ENCODE measurements around the gene DNAI4. TPM values are rescaled to one million over a fixed set of nuclear protein-coding genes. Genes with fewer than 3 reads are reported as not detected.

The DNAI4 gene
- total and polyA plus RNA-seq, 2 experiments from 2014 or later: 0.90 to 3.8 TPM

DNA sequence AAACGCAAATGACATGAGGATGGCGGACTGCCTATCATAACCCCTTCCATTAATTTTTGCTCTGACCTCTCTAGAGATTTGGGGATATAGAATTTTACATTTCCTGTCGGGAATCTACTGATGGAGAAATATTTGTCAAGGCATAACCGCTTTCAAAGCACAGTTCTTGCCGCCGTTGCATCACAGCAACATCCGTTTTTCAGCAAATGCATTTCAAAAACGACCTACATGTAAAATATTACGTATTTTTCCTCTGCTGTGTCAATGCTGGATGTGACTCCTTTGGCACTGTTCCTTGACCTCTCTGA, 5.0 kb upstream of the DNAI4 start:
- Mint-ChIP-seq H3K4me1 (peaks cover 39% of the 10 kb centered on the region), H3K9me3 (no peaks in the 10 kb centered on the region), H3K27me3 (ENCODE audit: insufficient read depth, low read depth, poor library complexity) (peaks cover 5% of the 10 kb centered on the region), H3K27ac (peak overlapping the region; percentile 52), H3K4me3 (peak overlapping the region; percentile 78), H3K36me3 (ENCODE audit: low read depth) (no peaks in the 10 kb centered on the region; the same call in 2 of the 3 replicates)
- ATAC-seq (no peak), DNase-seq (ENCODE audit: low spot score) (no peak)
- no peaks in the 10 kb centered on the region for H4K20me1 ChIP-seq (replicated peaks; ENCODE audit: insufficient read depth)
- H3K4me2 ChIP-seq: peak overlapping the region; percentile 79
- H3K36me3 ChIP-seq (ENCODE audit: insufficient read depth): no peaks in the 10 kb centered on the region
- H3K79me2 ChIP-seq (replicated peaks; ENCODE audit: insufficient read depth): peaks cover 65% of the 10 kb centered on the region
- H3K27ac ChIP-seq (ENCODE audit: low read depth): no peak overlapping the region
- peak overlapping the region; percentile 67 for H3K4me3 ChIP-seq
- H3K9me2 ChIP-seq (ENCODE audit: insufficient read depth): no peaks in the 10 kb centered on the region
- no peak overlapping the region for H2AFZ ChIP-seq
- TF ChIP-seq, protein P1, sequence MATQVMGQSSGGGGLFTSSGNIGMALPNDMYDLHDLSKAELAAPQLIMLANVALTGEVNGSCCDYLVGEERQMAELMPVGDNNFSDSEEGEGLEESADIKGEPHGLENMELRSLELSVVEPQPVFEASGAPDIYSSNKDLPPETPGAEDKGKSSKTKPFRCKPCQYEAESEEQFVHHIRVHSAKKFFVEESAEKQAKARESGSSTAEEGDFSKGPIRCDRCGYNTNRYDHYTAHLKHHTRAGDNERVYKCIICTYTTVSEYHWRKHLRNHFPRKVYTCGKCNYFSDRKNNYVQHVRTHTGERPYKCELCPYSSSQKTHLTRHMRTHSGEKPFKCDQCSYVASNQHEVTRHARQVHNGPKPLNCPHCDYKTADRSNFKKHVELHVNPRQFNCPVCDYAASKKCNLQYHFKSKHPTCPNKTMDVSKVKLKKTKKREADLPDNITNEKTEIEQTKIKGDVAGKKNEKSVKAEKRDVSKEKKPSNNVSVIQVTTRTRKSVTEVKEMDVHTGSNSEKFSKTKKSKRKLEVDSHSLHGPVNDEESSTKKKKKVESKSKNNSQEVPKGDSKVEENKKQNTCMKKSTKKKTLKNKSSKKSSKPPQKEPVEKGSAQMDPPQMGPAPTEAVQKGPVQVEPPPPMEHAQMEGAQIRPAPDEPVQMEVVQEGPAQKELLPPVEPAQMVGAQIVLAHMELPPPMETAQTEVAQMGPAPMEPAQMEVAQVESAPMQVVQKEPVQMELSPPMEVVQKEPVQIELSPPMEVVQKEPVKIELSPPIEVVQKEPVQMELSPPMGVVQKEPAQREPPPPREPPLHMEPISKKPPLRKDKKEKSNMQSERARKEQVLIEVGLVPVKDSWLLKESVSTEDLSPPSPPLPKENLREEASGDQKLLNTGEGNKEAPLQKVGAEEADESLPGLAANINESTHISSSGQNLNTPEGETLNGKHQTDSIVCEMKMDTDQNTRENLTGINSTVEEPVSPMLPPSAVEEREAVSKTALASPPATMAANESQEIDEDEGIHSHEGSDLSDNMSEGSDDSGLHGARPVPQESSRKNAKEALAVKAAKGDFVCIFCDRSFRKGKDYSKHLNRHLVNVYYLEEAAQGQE (IDR thresholded peaks at IDR 0.05; ENCODE audit: unreplicated experiment): no peak
- TF ChIP-seq EZH2 (IDR thresholded peaks at IDR 0.05; ENCODE audit: low read depth, unreplicated experiment) (no peak), CREB1 (CRISPR knock-in tag; IDR thresholded peaks at IDR 0.05; ENCODE audit: low read depth) (no peak), NANOG (IDR thresholded peaks at IDR 0.05; ENCODE audit: borderline replicate concordance) (no peak), JUNB (IDR thresholded peaks at IDR 0.05; ENCODE audit: unreplicated experiment) (no peak), ZNF114 (CRISPR knock-in tag; IDR thresholded peaks at IDR 0.05) (no peak), EZH2phosphoT487 (IDR thresholded peaks at IDR 0.05; ENCODE audit: unreplicated experiment) (no peak), POLR2AphosphoS5 (IDR thresholded peaks at IDR 0.05; ENCODE audit: low read depth) (no peak), ZNF331 (CRISPR knock-in tag; IDR thresholded peaks at IDR 0.05; ENCODE audit: low read depth) (no peak), STAT1 (IDR thresholded peaks at IDR 0.05; ENCODE audit: unreplicated experiment) (no peak)
- TF ChIP-seq, protein P2, sequence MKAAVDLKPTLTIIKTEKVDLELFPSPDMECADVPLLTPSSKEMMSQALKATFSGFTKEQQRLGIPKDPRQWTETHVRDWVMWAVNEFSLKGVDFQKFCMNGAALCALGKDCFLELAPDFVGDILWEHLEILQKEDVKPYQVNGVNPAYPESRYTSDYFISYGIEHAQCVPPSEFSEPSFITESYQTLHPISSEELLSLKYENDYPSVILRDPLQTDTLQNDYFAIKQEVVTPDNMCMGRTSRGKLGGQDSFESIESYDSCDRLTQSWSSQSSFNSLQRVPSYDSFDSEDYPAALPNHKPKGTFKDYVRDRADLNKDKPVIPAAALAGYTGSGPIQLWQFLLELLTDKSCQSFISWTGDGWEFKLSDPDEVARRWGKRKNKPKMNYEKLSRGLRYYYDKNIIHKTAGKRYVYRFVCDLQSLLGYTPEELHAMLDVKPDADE (IDR thresholded peaks at IDR 0.05): no peak
- TF ChIP-seq, protein P3, sequence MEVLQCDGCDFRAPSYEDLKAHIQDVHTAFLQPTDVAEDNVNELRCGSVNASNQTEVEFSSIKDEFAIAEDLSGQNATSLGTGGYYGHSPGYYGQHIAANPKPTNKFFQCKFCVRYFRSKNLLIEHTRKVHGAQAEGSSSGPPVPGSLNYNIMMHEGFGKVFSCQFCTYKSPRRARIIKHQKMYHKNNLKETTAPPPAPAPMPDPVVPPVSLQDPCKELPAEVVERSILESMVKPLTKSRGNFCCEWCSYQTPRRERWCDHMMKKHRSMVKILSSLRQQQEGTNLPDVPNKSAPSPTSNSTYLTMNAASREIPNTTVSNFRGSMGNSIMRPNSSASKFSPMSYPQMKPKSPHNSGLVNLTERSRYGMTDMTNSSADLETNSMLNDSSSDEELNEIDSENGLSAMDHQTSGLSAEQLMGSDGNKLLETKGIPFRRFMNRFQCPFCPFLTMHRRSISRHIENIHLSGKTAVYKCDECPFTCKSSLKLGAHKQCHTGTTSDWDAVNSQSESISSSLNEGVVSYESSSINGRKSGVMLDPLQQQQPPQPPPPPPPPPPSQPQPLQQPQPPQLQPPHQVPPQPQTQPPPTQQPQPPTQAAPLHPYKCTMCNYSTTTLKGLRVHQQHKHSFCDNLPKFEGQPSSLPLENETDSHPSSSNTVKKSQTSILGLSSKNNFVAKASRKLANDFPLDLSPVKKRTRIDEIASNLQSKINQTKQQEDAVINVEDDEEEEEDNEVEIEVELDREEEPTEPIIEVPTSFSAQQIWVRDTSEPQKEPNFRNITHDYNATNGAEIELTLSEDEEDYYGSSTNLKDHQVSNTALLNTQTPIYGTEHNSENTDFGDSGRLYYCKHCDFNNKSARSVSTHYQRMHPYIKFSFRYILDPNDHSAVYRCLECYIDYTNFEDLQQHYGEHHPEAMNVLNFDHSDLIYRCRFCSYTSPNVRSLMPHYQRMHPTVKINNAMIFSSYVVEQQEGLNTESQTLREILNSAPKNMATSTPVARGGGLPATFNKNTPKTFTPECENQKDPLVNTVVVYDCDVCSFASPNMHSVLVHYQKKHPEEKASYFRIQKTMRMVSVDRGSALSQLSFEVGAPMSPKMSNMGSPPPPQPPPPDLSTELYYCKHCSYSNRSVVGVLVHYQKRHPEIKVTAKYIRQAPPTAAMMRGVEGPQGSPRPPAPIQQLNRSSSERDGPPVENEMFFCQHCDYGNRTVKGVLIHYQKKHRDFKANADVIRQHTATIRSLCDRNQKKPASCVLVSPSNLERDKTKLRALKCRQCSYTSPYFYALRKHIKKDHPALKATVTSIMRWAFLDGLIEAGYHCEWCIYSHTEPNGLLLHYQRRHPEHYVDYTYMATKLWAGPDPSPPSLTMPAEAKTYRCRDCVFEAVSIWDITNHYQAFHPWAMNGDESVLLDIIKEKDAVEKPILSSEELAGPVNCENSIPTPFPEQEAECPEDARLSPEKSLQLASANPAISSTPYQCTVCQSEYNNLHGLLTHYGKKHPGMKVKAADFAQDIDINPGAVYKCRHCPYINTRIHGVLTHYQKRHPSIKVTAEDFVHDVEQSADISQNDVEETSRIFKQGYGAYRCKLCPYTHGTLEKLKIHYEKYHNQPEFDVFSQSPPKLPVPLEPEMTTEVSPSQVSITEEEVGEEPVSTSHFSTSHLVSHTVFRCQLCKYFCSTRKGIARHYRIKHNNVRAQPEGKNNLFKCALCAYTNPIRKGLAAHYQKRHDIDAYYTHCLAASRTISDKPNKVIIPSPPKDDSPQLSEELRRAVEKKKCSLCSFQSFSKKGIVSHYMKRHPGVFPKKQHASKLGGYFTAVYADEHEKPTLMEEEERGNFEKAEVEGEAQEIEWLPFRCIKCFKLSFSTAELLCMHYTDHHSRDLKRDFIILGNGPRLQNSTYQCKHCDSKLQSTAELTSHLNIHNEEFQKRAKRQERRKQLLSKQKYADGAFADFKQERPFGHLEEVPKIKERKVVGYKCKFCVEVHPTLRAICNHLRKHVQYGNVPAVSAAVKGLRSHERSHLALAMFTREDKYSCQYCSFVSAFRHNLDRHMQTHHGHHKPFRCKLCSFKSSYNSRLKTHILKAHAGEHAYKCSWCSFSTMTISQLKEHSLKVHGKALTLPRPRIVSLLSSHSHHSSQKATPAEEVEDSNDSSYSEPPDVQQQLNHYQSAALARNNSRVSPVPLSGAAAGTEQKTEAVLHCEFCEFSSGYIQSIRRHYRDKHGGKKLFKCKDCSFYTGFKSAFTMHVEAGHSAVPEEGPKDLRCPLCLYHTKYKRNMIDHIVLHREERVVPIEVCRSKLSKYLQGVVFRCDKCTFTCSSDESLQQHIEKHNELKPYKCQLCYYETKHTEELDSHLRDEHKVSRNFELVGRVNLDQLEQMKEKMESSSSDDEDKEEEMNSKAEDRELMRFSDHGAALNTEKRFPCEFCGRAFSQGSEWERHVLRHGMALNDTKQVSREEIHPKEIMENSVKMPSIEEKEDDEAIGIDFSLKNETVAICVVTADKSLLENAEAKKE (CRISPR knock-in tag; IDR thresholded peaks at IDR 0.05): no peak
- TF ChIP-seq, protein P4, sequence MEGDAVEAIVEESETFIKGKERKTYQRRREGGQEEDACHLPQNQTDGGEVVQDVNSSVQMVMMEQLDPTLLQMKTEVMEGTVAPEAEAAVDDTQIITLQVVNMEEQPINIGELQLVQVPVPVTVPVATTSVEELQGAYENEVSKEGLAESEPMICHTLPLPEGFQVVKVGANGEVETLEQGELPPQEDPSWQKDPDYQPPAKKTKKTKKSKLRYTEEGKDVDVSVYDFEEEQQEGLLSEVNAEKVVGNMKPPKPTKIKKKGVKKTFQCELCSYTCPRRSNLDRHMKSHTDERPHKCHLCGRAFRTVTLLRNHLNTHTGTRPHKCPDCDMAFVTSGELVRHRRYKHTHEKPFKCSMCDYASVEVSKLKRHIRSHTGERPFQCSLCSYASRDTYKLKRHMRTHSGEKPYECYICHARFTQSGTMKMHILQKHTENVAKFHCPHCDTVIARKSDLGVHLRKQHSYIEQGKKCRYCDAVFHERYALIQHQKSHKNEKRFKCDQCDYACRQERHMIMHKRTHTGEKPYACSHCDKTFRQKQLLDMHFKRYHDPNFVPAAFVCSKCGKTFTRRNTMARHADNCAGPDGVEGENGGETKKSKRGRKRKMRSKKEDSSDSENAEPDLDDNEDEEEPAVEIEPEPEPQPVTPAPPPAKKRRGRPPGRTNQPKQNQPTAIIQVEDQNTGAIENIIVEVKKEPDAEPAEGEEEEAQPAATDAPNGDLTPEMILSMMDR (conservative IDR thresholded peaks at IDR 0.05; ENCODE audit: low read depth in 2 of 2): no peak
- H3K4me1 ChIP-seq (ENCODE audit: insufficient read depth): peaks cover 40% of the 10 kb centered on the region
- H3F3A ChIP-seq (replicated peaks; ENCODE audit: low read depth): peaks cover 7% of the 10 kb centered on the region; the same call in 1 of the 2 replicates
- no peaks in the 10 kb centered on the region for H3K27me3 ChIP-seq (ENCODE audit: insufficient read depth)
